ENCODE measurements around the gene BCAS3.

Gene BCAS3

GRCh38 chr17:61418449-61418848, 740.8 kb downstream of the BCAS3 start:
- no peak overlapping the region for H3K4me3 ChIP-seq (ENCODE audit: low read depth, low read length, poor library complexity, severe bottlenecking)
- H3K9me3 ChIP-seq (ENCODE audit: low read length), result no peaks in the 10 kb centered on the region
- H3K4me1 ChIP-seq (ENCODE audit: insufficient read depth, low read length, severe bottlenecking), result peaks cover 4% of the 10 kb centered on the region
- TF ChIP-seq CTCF (IDR thresholded peaks at IDR 0.05; ENCODE audit: low read length), result no peak
- no peak for TF ChIP-seq EZH2 (IDR thresholded peaks at IDR 0.05; ENCODE audit: borderline replicate concordance, low read length)
- H2AFZ ChIP-seq (ENCODE audit: low read length), result no peak overlapping the region
- H3K9ac ChIP-seq (ENCODE audit: low read length), result no peak overlapping the region
- no peaks in the 10 kb centered on the region for H3K36me3 ChIP-seq (ENCODE audit: insufficient read depth, low read length)
- H3K4me2 ChIP-seq (ENCODE audit: low read length), result no peak overlapping the region
- H4K20me1 ChIP-seq (ENCODE audit: insufficient read depth, low read length), result no peaks in the 10 kb centered on the region
- no peak overlapping the region for H3K27ac ChIP-seq (ENCODE audit: low read depth, low read length, poor library complexity, severe bottlenecking)
- H3K9me2 ChIP-seq (ENCODE audit: low read depth, low read length), result no peaks in the 10 kb centered on the region
- peaks cover 7% of the 10 kb centered on the region; the same call in 1 of the 2 replicates for H3K27me3 ChIP-seq (ENCODE audit: insufficient read depth, low read length)
- no peaks in the 10 kb centered on the region for H3K79me2 ChIP-seq (ENCODE audit: insufficient read depth, low read length)
- no peaks in the 10 kb centered on the region for H3F3A ChIP-seq (ENCODE audit: insufficient read depth, low read length)

- Histone ChIP-seq H3K9me2 (ENCODE audit: low read depth, low read length) (no peaks in the 10 kb centered on the region), H3F3A (ENCODE audit: insufficient read depth, low read length) (no peaks in the 10 kb centered on the region), H3K4me2 (ENCODE audit: low read length) (no peak overlapping the region), H3K4me1 (ENCODE audit: insufficient read depth, low read length, severe bottlenecking) (peaks cover 4% of the 10 kb centered on the region), H3K9ac (ENCODE audit: low read length) (no peak overlapping the region), H3K9me3 (ENCODE audit: low read length) (no peaks in the 10 kb centered on the region), H3K79me2 (ENCODE audit: insufficient read depth, low read length) (no peaks in the 10 kb centered on the region), H4K20me1 (ENCODE audit: insufficient read depth, low read length) (no peaks in the 10 kb centered on the region), H3K27me3 (ENCODE audit: insufficient read depth, low read length) (peaks cover 7% of the 10 kb centered on the region; the same call in 1 of the 2 replicates), H3K36me3 (ENCODE audit: insufficient read depth, low read length) (no peaks in the 10 kb centered on the region), H3K4me3 (ENCODE audit: low read depth, low read length, poor library complexity, severe bottlenecking) (no peak overlapping the region), H2AFZ (ENCODE audit: low read length) (no peak overlapping the region), H3K27ac (ENCODE audit: low read depth, low read length, poor library complexity, severe bottlenecking) (no peak overlapping the region)
- TF ChIP-seq EZH2 (IDR thresholded peaks at IDR 0.05; ENCODE audit: borderline replicate concordance, low read length) (no peak), CTCF (IDR thresholded peaks at IDR 0.05; ENCODE audit: low read length) (no peak)
Measured at GRCh38 chr17:61419496-61420046, 741.9 kb downstream of the BCAS3 start.

- H3K79me2 ChIP-seq (ENCODE audit: insufficient read depth, low read length), result no peaks in the 10 kb centered on the region
- H3K27ac ChIP-seq (ENCODE audit: low read depth, low read length, poor library complexity, severe bottlenecking), result no peak overlapping the region
- no peaks in the 10 kb centered on the region for H3F3A ChIP-seq (ENCODE audit: insufficient read depth, low read length)
Measured at GRCh38 chr17:61420052-61420451, 742.4 kb downstream of the BCAS3 start.

More at GRCh38 chr17:61420052-61420451, 742.4 kb downstream of the BCAS3 start:
- Histone ChIP-seq H3K36me3 (ENCODE audit: insufficient read depth, low read length) (no peaks in the 10 kb centered on the region), H3K4me3 (ENCODE audit: low read depth, low read length, poor library complexity, severe bottlenecking) (no peak overlapping the region), H3K4me2 (ENCODE audit: low read length) (no peak overlapping the region), H3K9ac (ENCODE audit: low read length) (no peak overlapping the region), H2AFZ (ENCODE audit: low read length) (no peak overlapping the region), H3K9me2 (ENCODE audit: low read depth, low read length) (no peaks in the 10 kb centered on the region), H3K27me3 (ENCODE audit: insufficient read depth, low read length) (peaks cover 7% of the 10 kb centered on the region; the same call in 1 of the 2 replicates), H3K9me3 (ENCODE audit: low read length) (no peaks in the 10 kb centered on the region), H3K4me1 (ENCODE audit: insufficient read depth, low read length, severe bottlenecking) (peaks cover 4% of the 10 kb centered on the region), H4K20me1 (ENCODE audit: insufficient read depth, low read length) (no peaks in the 10 kb centered on the region)
- TF ChIP-seq EZH2 (IDR thresholded peaks at IDR 0.05; ENCODE audit: borderline replicate concordance, low read length) (no peak), CTCF (IDR thresholded peaks at IDR 0.05; ENCODE audit: low read length) (no peak)

Data from OCI-LY1 (cell line).